Measurements from ENCODE around the gene TUBB6.

Gene TUBB6

GRCh38 chr18:12338382-12338781 is 30.3 kb downstream of the TUBB6 start:
- no peak for DNase-seq (ENCODE audit: low read depth)

- DNase-seq (ENCODE audit: low read depth), result no peak
Measured at GRCh38 chr18:12340945-12341660, 33.1 kb downstream of the TUBB6 start.

DNA sequence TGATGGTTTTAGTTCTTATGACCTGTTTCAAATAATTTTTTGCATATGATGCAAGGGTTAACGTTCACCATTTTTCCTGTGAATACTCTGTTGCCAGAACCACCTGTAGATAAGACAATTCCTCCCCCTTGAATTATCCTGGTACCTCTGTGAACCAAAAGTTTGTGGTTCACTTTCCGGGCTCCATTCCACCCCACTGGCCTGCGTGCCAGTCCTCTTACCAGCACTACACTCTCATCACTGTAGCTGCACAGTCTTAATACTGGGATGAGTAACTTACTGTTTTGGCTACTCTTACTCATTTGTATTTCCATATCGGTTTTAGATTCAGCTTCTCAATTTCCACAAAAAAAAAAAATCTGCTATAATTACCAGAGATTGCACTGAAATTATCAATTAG is 34.6 kb downstream of the TUBB6 start:
- DNase-seq (ENCODE audit: low read depth), result no peak

GRCh38 chr18:12345491-12346239 is 37.6 kb downstream of the TUBB6 start:
- DNase-seq (ENCODE audit: low read depth), result no peak

DNA sequence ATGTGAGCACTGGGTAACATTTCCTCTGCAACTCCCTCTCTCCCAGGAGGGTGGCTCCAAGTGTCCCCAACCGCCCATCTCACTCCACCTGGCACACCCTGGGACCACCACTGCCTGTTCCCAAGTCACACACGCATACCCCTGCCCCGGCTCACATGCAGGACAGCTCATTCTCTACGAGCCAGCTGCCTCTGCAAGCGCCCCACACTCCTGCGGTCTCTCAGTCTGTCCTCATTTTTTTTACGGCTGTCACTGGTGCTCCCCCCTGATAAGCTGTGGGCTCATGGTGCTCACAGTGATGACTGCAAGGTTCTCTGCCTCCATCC is 38.2 kb downstream of the TUBB6 start:
- DNase-seq (ENCODE audit: low read depth), result no peak

DNA sequence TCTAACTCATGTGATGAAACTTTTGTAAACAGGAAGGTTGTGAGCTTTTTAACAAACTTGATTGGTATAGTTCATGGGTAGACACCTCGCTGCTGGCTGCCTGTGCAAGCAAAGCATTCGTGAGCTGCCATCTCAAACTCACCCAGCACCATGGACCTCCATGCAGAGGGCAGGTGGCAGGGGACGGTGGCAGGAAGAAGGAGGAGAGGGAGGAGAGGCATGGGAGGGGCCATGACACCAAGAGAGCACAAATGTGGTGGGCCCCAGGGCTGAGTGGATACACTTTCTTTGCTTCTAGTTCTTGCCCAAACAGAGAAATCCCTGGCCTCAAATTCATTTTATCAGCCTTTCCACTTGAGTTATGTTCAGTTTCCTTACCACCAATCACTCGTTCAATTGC is 39.9 kb downstream of the TUBB6 start:
- no peak for DNase-seq (ENCODE audit: low read depth)

GRCh38 chr18:12352188-12352587 is 44.1 kb downstream of the TUBB6 start:
- no peak for DNase-seq (ENCODE audit: low read depth)

- peak; percentile 8 for DNase-seq (ENCODE audit: low read depth)
Measured at GRCh38 chr18:12359515-12359927, 51.5 kb downstream of the TUBB6 start.

DNA sequence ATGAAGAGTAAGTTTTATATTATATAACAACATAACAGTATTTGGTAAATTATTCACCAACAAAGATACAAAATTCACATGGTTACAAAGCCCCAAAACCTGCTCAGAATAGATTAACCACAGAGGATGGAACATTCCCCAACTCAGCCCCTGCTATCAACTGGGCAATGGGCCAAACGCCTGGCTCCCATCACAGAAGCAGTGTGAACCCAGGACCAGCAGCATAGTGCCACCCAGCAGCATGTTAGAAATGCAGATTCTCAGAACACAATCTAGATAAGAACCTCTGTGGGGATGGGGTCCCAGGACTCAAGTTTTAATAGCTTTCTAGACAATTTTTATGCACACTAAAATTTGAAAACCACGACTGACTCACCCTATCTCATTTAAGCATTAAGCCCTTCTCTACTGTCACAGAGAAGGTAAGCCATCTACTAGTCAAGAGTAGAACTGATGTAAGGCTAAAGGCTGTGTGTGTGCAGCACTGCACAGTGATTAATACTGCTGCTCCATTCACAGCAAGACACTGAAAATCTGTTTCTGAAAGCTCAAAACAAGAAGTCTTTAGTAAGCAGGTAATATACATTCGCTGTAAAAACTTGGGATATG is 53.8 kb downstream of the TUBB6 start:
- peak; percentile 19 for DNase-seq (ENCODE audit: low read depth)

DNA sequence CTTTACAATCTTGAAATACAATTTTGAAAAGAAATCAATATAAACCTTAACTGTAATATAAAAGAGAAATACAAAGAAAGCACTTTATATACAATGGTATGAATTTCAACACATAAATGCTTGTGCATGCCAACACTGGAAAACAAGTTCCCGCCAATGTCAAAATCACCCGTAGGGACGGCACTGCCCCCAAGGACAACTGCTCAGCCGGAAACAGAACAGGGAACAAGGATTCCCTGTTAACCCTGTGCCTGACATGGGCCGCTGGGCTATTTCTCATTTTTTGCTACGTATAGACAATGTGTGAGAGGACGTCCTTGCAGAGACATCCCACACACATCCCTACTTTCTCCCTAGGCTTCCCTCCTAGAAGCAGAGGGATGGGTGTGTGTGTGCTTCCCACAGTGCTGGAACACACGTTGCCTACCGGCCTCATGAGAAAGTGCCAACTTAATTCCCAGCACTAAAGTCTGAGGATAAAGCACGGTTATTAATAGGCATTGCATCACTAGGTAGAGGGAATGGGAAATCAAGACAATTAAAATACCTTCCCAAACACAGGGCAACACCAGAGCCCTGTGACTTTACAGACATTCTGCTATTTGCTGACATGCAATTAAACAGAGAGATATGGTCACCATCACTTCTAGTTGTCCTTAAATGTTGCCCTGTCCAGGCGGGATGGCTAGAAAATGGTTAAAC is 54.6 kb downstream of the TUBB6 start:
- DNase-seq (ENCODE audit: low read depth), result no peak

- DNase-seq (ENCODE audit: low read depth), result no peak
Measured at GRCh38 chr18:12366379-12366778, 58.3 kb downstream of the TUBB6 start.

- no peak for DNase-seq (ENCODE audit: low read depth)
Measured at GRCh38 chr18:12366784-12367183, 58.7 kb downstream of the TUBB6 start.

DNA sequence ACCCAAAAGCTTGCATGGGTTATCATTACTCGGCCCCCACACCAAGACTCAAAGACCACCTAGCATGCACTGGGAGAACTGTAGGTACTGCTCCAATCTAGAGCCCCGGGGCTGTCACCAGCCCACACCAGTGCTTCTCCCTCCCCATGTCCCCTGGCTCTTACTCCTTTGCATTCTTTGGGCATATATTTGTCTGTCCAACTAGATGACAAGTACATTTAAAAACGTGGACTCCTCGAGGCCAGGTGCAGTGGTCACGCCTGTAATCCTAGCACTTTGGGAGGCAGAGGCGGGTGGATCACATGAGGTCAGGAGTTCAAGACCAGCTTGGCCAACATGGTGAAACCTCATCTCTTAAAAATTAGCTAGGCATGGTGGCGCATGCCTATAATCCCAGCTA is 61.2 kb downstream of the TUBB6 start:
- DNase-seq (ENCODE audit: low read depth), result no peak

- no peak for DNase-seq (ENCODE audit: low read depth)
Measured at GRCh38 chr18:12371590-12371989, 63.5 kb downstream of the TUBB6 start.

DNA sequence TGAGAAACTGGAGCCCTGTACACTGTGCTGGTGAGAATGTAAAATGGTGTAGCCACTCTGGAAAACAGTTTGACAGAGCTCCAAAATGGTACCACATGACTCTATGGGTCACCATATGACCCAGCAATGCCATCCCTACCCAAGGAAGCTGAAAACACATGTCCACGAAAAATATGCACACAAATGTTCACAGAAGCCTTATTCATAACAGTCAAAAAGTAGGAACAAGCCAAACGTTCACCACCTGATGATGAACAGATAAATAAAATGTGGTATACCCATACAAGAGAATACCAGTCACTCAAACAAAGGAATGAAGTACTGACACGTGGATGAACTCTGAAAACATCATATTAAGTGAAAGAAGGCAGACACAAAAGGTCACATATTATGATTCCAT is 64.4 kb downstream of the TUBB6 start:
- no peak for DNase-seq (ENCODE audit: low read depth)

DNA sequence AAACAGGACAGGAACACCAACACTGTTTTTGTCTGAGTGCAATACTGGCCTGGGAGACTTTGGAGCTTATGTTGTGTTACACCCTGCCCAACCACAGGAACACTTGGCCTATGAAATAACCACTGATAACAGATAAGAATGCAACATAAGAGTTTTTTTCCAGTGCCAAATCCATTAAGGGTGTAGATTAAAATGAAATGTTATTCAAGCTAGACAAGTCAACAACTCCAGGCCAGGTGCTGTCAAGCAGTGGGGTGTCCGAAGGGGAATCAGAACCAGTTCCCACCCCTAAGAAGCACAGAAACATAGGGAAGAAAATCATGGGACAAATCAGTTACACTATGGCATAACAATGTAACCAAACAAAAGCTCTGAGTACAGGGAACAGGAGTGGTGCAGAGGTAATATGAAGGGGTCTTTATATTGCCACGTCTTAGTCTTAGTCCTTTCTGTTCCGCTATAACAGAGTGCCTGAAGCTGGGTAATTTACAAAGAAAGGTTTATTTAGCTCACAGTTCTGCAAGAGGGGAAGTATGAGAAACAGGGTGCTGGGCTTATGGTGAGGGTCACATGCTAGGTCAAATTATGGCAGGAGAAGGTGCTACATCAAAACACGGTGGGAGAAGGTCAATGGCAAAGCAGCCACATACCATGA is 65.2 kb downstream of the TUBB6 start:
- DNase-seq (ENCODE audit: low read depth), result no peak

- DNase-seq (ENCODE audit: low read depth), result no peak
Measured at GRCh38 chr18:12373771-12374116, 65.7 kb downstream of the TUBB6 start.

DNA sequence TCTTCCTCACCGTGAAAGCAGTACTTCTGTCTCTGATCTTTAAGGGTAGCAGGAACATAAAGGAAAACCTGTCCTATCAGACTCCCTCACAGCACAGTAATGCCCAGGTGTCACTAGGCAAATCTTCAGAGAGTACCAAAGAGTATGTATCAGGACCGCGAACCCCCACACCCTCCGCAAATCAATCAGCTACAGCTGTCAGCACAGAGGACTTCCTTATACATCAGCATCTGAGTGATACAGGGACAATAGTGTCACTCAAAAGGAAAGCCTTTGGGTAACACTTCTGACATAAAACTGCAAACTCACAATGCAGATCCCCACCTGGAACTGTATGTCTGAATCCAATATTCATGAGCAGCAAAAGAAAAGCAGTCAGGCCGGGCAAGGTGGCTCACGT is 66.4 kb downstream of the TUBB6 start:
- DNase-seq (ENCODE audit: low read depth), result no peak
